NB4 (cell line): ENCODE data around the gene LPP.

Source experiments
- DNase-seq: peaks from one replicate; pipeline ENCODE4 v3.0.0; 2010; ENCODE audit warnings: low read depth
- H3K4me3 ChIP-seq: one replicate; pipeline ENCODE4 v1.5.1; 2011; ENCODE audit warnings: mild to moderate bottlenecking, low read depth, low read length, moderate library complexity
- CTCF ChIP-seq: IDR thresholded peaks from one replicate; pipeline ENCODE4 v1.5.1; 2012; ENCODE audit warnings: low read depth, low read length
- MAX ChIP-seq: IDR thresholded peaks from 2 replicates; pipeline ENCODE4 v1.6.1; 2011; ENCODE audit warnings: low read depth, low read length
- MYC ChIP-seq: IDR thresholded peaks from 2 replicates; pipeline ENCODE4 v1.6.1; 2011; ENCODE audit warnings: low read depth, low read length
- POLR2A ChIP-seq: IDR thresholded peaks from 2 replicates; pipeline ENCODE4 v1.6.1; 2011; ENCODE audit warnings: mild to moderate bottlenecking; ENCODE audit not compliant: insufficient read length; ENCODE audit errors: extremely low read depth

The LPP gene

GRCh38 chr3:188298585-188298984 lies 144.6 kb downstream of the LPP start:
- DNase-seq: no peak
- TF ChIP-seq MAX (no peak), CTCF (no peak), POLR2A (no peak), MYC (no peak)
- no peak overlapping the region for H3K4me3 ChIP-seq

DNA sequence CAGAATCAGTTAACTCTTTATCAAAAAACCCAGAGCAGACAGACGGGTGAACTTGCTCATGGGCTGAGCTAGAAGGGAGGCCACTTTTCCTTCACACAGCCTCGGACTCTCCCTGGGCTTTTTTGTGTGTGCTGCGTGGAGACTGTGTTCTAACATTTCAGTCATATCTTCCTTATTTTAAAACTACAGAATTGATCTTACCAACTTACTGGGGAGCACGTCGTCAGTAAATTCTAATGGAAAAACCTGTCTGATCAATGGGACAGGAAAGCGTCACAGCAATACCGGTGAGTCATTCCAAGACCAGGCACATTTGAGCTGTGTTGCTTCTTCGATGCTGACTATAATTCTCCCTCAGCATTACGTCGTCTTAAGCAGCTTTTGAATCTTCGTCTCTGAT lies 145.1 kb downstream of the LPP start:
- H3K4me3 ChIP-seq: no peak overlapping the region
- TF ChIP-seq CTCF: no peak
- no peak for TF ChIP-seq POLR2A

DNA sequence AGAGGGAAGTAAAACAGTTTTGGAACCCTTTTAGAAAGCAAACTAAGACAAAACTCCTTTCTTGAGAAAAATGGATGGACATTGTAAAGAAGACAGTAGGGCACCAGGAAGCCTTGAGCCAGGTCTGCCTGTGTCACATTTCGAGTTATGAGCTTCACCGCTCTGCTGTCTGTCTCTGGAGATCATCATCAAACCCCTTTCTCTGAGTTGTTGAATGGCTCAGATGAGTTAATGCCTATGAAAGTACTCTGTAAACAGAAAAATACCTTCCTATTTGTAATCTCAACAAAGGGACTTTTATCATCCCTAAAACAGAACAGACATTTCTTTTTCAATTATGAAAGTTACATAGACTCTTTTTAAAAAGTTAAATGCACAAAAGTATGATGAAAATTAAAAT lies 145.8 kb downstream of the LPP start:
- H3K4me3 ChIP-seq: no peak overlapping the region
- TF ChIP-seq MAX (no peak), POLR2A (no peak), MYC (no peak)
- no peak for DNase-seq

More for the DNA sequence above, 145.1 kb downstream of the LPP start:
- no peak for DNase-seq

GRCh38 chr3:188301147-188301546 lies 147.2 kb downstream of the LPP start:
- DNase-seq: no peak
- H3K4me3 ChIP-seq: no peak overlapping the region
- no peak for TF ChIP-seq MYC
- TF ChIP-seq MAX: no peak
- TF ChIP-seq CTCF: no peak
- TF ChIP-seq POLR2A: no peak

DNA sequence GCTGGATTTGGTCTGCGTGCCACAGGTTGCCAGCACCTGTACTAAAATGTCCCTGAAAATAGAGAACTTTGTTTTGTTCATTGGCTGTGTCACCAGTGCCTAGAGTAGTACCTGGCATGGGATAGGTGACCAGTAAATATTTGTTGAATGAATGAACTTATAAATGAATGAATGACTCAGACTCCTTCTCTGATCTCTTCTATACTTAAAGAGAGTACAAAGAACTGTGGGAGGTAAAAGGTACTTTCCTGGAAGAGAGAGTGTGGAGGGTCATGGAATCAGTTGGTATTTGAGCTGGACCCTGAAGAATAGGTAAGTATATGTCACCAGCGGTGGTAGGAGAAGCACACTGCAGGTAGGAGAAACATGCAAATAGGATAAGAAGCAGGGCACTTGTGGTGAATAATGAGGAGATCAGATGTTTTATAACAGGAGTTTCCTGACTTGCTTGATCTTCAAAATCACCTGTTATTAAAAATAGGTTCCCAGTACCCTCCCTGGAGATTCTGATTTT lies 149.4 kb downstream of the LPP start:
- no peak for TF ChIP-seq MYC
- TF ChIP-seq CTCF: no peak
- no peak for TF ChIP-seq POLR2A
- TF ChIP-seq MAX: no peak
- DNase-seq: no peak
- no peak overlapping the region for H3K4me3 ChIP-seq

DNA sequence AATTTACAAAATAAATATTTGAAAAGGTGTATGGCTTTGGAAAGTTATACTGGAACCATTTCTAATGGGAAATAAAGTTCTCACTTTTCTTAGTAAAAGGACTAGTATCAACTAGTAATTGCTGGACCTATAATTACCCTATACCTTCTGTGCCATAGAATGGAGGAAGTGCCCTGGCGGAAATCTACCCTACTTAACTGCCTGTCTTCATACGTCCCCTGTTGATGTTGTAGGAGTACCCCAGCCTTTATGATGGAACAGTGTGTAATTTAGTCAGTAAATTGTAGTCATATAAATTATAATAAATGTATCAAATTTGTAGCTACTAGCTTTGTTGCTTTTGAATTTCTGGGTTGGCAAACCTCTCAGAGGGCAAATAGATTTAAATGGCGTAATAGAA lies 149.9 kb downstream of the LPP start:
- no peak for TF ChIP-seq MAX
- no peak for TF ChIP-seq MYC
- TF ChIP-seq POLR2A: no peak
- no peak for TF ChIP-seq CTCF
- no peak for DNase-seq
- no peak overlapping the region for H3K4me3 ChIP-seq
